Measurements from ENCODE around the gene PON1. TPM values are rescaled to one million over a fixed set of nuclear protein-coding genes. Genes with fewer than 3 reads are reported as not detected.

PON1 gene
- polyA plus RNA-seq, 1 donor from 2014 or later: 0.25 TPM

GRCh38 chr7:95317966-95318365 lies 6.4 kb downstream of the PON1 start:
- Histone ChIP-seq H3K27ac (ENCODE audit: low read length) (no peak overlapping the region), H3K79me2 (replicated peaks; ENCODE audit: insufficient read depth, low read length) (no peaks in the 10 kb centered on the region), H3F3A (ENCODE audit: insufficient read depth, low read length, poor library complexity, severe bottlenecking) (no peaks in the 10 kb centered on the region), H3K9me2 (ENCODE audit: insufficient read depth, low read length) (no peaks in the 10 kb centered on the region), H3K9ac (ENCODE audit: low read length) (no peak overlapping the region), H3K27me3 (ENCODE audit: insufficient read depth, low read depth, low read length) (no peaks in the 10 kb centered on the region), H3K4me3 (ENCODE audit: low read length) (no peak overlapping the region), H3K4me2 (ENCODE audit: low read length) (no peak overlapping the region), H3K36me3 (ENCODE audit: insufficient read depth, low read length) (no peaks in the 10 kb centered on the region), H2AFZ (ENCODE audit: low read depth, low read length) (no peak overlapping the region), H4K20me1 (ENCODE audit: insufficient read depth) (no peaks in the 10 kb centered on the region), H3K9me3 (ENCODE audit: low read length) (no peaks in the 10 kb centered on the region)
- TF ChIP-seq TAF1 (IDR thresholded peaks at IDR 0.05; ENCODE audit: low read depth) (no peak), SMC3 (conservative IDR thresholded peaks at IDR 0.05; ENCODE audit: poor library complexity) (no peak), CTCF (IDR thresholded peaks at IDR 0.05; ENCODE audit: poor library complexity, severe bottlenecking) (no peak), MXI1 (conservative IDR thresholded peaks at IDR 0.05; ENCODE audit: poor library complexity, severe bottlenecking) (no peak), POLR2AphosphoS5 (IDR thresholded peaks at IDR 0.05) (no peak)

GRCh38 chr7:95317546-95317945 lies 6.8 kb downstream of the PON1 start:
- no peaks in the 10 kb centered on the region for H3K27me3 ChIP-seq (ENCODE audit: insufficient read depth, low read depth, low read length)
- H3K9me2 ChIP-seq (ENCODE audit: insufficient read depth, low read length): no peaks in the 10 kb centered on the region
- no peaks in the 10 kb centered on the region for H3K36me3 ChIP-seq (ENCODE audit: insufficient read depth, low read length)
- no peaks in the 10 kb centered on the region for H3F3A ChIP-seq (ENCODE audit: insufficient read depth, low read length, poor library complexity, severe bottlenecking)
- H3K27ac ChIP-seq (ENCODE audit: low read length): no peak overlapping the region
- H3K9me3 ChIP-seq (ENCODE audit: low read length): no peaks in the 10 kb centered on the region
- no peak for TF ChIP-seq RAD21 (conservative IDR thresholded peaks at IDR 0.05)
- no peak for TF ChIP-seq REST (IDR thresholded peaks at IDR 0.05; ENCODE audit: borderline replicate concordance)
- TF ChIP-seq TAF1 (IDR thresholded peaks at IDR 0.05; ENCODE audit: low read depth): no peak
- TF ChIP-seq EP300 (conservative IDR thresholded peaks at IDR 0.05; ENCODE audit: poor library complexity, severe bottlenecking): no peak
- TF ChIP-seq SMC3 (conservative IDR thresholded peaks at IDR 0.05; ENCODE audit: poor library complexity): no peak
- no peak for TF ChIP-seq CTCF (IDR thresholded peaks at IDR 0.05; ENCODE audit: poor library complexity, severe bottlenecking)
- TF ChIP-seq MXI1 (conservative IDR thresholded peaks at IDR 0.05; ENCODE audit: poor library complexity, severe bottlenecking): no peak
- TF ChIP-seq EZH2 (IDR thresholded peaks at IDR 0.05; ENCODE audit: borderline replicate concordance, insufficient read depth, low read length, poor library complexity, severe bottlenecking): no peak
- no peak for TF ChIP-seq POLR2AphosphoS5 (IDR thresholded peaks at IDR 0.05)
- no peak overlapping the region for H2AFZ ChIP-seq (ENCODE audit: low read depth, low read length)
- H3K9ac ChIP-seq (ENCODE audit: low read length): no peak overlapping the region
- no peaks in the 10 kb centered on the region for H3K79me2 ChIP-seq (replicated peaks; ENCODE audit: insufficient read depth, low read length)
- H4K20me1 ChIP-seq (ENCODE audit: insufficient read depth): no peaks in the 10 kb centered on the region
- no peak overlapping the region for H3K4me3 ChIP-seq (ENCODE audit: low read length)
- no peak overlapping the region for H3K4me2 ChIP-seq (ENCODE audit: low read length)

Measured in neural cell (in vitro differentiated cells).